ENCODE measurements around the gene MOCS3.

DNA sequence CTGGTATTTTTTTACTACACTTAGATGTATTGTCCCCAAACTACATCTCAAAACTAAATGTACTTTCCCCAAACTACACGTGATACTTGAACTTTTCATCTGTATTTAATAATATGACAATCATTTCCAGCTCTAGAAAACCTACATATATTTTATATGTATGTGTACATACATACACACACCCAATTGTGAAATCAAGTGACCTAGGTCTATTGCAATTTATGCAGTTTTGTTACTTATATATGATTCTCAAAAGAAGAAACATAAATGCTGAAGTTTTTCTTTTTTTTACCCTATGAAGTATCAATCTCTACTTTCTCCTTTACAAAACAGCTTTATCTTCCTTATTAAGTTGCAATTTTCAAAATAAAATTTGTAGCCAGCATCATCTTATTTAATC is 32.1 kb upstream of the MOCS3 start:
- TF ChIP-seq, protein P1, sequence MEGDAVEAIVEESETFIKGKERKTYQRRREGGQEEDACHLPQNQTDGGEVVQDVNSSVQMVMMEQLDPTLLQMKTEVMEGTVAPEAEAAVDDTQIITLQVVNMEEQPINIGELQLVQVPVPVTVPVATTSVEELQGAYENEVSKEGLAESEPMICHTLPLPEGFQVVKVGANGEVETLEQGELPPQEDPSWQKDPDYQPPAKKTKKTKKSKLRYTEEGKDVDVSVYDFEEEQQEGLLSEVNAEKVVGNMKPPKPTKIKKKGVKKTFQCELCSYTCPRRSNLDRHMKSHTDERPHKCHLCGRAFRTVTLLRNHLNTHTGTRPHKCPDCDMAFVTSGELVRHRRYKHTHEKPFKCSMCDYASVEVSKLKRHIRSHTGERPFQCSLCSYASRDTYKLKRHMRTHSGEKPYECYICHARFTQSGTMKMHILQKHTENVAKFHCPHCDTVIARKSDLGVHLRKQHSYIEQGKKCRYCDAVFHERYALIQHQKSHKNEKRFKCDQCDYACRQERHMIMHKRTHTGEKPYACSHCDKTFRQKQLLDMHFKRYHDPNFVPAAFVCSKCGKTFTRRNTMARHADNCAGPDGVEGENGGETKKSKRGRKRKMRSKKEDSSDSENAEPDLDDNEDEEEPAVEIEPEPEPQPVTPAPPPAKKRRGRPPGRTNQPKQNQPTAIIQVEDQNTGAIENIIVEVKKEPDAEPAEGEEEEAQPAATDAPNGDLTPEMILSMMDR (conservative IDR thresholded peaks at IDR 0.05; ENCODE audit: low read depth, low read length) = no peak
- no peak for TF ChIP-seq CHD1 (IDR thresholded peaks at IDR 0.05; ENCODE audit: low read depth, low read length)
- no peak for TF ChIP-seq BHLHE40 (IDR thresholded peaks at IDR 0.05; ENCODE audit: low read depth, low read length)
- TF ChIP-seq FOS (IDR thresholded peaks at IDR 0.05; ENCODE audit: low read depth, low read length) = no peak
- TF ChIP-seq, protein P2, sequence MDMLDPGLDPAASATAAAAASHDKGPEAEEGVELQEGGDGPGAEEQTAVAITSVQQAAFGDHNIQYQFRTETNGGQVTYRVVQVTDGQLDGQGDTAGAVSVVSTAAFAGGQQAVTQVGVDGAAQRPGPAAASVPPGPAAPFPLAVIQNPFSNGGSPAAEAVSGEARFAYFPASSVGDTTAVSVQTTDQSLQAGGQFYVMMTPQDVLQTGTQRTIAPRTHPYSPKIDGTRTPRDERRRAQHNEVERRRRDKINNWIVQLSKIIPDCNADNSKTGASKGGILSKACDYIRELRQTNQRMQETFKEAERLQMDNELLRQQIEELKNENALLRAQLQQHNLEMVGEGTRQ (IDR thresholded peaks at IDR 0.05; ENCODE audit: low read depth, low read length) = no peak
- TF ChIP-seq POLR2A (IDR thresholded peaks at IDR 0.05; ENCODE audit: low read depth, low read length) = no peak
- TF ChIP-seq CEBPB (IDR thresholded peaks at IDR 0.05; ENCODE audit: low read depth, low read length) = no peak
- no peak for TF ChIP-seq RFX5 (IDR thresholded peaks at IDR 0.05; ENCODE audit: low read depth, low read length)
- no peak for TF ChIP-seq RAD21 (IDR thresholded peaks at IDR 0.05; ENCODE audit: low read length)
- TF ChIP-seq, protein P3, sequence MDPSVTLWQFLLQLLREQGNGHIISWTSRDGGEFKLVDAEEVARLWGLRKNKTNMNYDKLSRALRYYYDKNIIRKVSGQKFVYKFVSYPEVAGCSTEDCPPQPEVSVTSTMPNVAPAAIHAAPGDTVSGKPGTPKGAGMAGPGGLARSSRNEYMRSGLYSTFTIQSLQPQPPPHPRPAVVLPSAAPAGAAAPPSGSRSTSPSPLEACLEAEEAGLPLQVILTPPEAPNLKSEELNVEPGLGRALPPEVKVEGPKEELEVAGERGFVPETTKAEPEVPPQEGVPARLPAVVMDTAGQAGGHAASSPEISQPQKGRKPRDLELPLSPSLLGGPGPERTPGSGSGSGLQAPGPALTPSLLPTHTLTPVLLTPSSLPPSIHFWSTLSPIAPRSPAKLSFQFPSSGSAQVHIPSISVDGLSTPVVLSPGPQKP (IDR thresholded peaks at IDR 0.05; ENCODE audit: borderline replicate concordance, low read depth, low read length) = no peak
- TF ChIP-seq MAFK (IDR thresholded peaks at IDR 0.05; ENCODE audit: low read depth, low read length) = no peak
